K562 (cell line): Measurements from ENCODE around the gene TCL1B. TPM values are rescaled to one million over a fixed set of nuclear protein-coding genes. Genes with fewer than 3 reads are reported as not detected.

Experiments
- GATA2 ChIP-seq: sonication (generic); formaldehyde crosslinking; IDR thresholded peaks from 2 replicates; pipeline ENCODE4 v1.4.0; 2020; ENCODE audit warnings: mild to moderate bottlenecking, missing genetic modification reagents
- HDAC3 ChIP-seq: fragments of 450-650 bp; IDR thresholded peaks from 2 replicates; pipeline ENCODE4 v1.6.1; 2018; ENCODE audit warnings: borderline replicate concordance, mild to moderate bottlenecking, moderate library complexity; ENCODE audit not compliant: partially characterized antibody
- MAFG ChIP-seq: fragments of 450-650 bp; conservative IDR thresholded peaks from 2 replicates; pipeline ENCODE4 v1.6.1; 2016; ENCODE audit warnings: missing genetic modification characterization, missing compliant biosample characterization
- NCOR1 ChIP-seq: fragments of 450-650 bp; IDR thresholded peaks from 2 replicates; pipeline ENCODE4 v1.6.1; 2016; ENCODE audit warnings: mild to moderate bottlenecking, moderate library complexity
- NEUROD1 ChIP-seq: fragments of 150-350 bp; IDR thresholded peaks from 2 replicates; pipeline ENCODE4 v1.6.1; 2014; ENCODE audit warnings: borderline replicate concordance, low read length, low read depth; ENCODE audit not compliant: partially characterized antibody
- ZHX1 ChIP-seq: fragments of 150-350 bp; conservative IDR thresholded peaks from 2 replicates; pipeline ENCODE4 v1.6.1; 2014; ENCODE audit warnings: low read length
- ZNF384 ChIP-seq: IDR thresholded peaks from 2 replicates; pipeline ENCODE4 v1.6.1; 2012; ENCODE audit warnings: low read depth, low read length, improper control_type of control experiment
- ZNF699 ChIP-seq: fragments of 250-450 bp; sonication (Bioruptor Pico); IDR thresholded peaks from 2 replicates; pipeline ENCODE4 v1.8.0; 2021; ENCODE audit warnings: mild to moderate bottlenecking, moderate library complexity; ENCODE audit not compliant: insufficient replicate concordance
- polyA plus RNA-seq, 8 experiments: library from polyadenylated mRNA; depleted of rRNA in 4 of 8; stranded (reverse) in 5 of 8; unstranded in 3 of 8; fragments of >200 nt; fragmentation: Nextera tagmentation in 2 of 8; fragmentation: Illumina TruSeq in 1 of 8; extraction: Ambion mirVana in 2 of 8; extraction: Trizol in 1 of 8; gene quantifications; 2 replicates each; pipeline versions ENCODE4 v1.2.1 to v1.2.3, GENCODE V29; 2011 to 2014; ENCODE audit warnings: inconsistent platforms in 1 of 8, missing spikeins in 1 of 8
- total RNA-seq, 7 experiments: library from RNA; depleted of rRNA in 6 of 7; stranded (reverse); fragments of >200 nt in 6 of 7; fragmentation: Illumina TruSeq in 2 of 7; extraction: Trizol in 2 of 7; gene quantifications; 2 replicates each; pipeline versions ENCODE4 v1.2.1 to v1.2.3, GENCODE V29; 2011 to 2021; ENCODE audit warnings: low replicate concordance in 1 of 7
- TF ChIP-seq, protein P1 (sequence below): fragments of 450-650 bp; IDR thresholded peaks from 2 replicates; pipeline ENCODE4 v1.6.1; 2016; ENCODE audit warnings: mild to moderate bottlenecking, moderate library complexity

The TCL1B gene
- total and polyA plus RNA-seq, 9 of the 15 experiments (the other 6 are each of a cell fraction or from before 2014, with no cell fraction given), result not detected

DNA sequence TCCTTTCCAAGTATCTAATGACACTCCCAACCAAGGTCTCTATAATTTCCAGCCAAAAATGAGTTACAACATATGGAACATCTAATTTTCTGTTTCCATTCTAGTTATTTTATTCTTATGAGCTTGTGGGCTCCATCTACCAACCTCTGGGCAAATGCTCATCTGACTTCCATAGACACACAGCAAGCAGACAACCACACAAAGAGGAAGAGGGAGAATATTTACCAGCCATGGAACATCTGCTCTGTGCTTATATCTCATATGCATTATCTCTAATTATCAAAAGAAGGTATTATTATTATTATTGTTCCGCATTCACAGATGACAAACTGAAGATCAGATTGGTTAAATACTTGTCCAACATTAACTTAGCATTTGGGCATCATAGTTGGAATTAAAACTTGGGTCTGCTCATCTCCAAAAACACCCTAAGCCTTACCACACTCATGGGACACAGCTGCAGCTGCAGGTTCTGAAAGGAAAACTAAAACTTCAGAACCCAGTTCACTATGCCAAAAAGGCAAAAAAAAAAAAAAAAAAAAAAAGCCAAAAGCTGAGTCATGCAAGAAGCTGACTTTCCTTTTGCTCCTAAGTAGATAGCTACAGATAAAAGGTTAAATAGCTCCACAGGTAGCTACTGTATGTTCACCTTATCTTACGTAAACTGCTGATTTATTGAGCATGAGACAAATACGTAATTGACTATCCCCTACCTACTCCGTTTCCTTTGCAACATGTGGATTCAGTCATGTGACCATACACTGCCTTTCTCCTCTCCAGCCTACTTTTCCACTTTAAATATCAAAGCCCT is 23.6 kb upstream of the TCL1B start (continued):
- TF ChIP-seq, protein P1, sequence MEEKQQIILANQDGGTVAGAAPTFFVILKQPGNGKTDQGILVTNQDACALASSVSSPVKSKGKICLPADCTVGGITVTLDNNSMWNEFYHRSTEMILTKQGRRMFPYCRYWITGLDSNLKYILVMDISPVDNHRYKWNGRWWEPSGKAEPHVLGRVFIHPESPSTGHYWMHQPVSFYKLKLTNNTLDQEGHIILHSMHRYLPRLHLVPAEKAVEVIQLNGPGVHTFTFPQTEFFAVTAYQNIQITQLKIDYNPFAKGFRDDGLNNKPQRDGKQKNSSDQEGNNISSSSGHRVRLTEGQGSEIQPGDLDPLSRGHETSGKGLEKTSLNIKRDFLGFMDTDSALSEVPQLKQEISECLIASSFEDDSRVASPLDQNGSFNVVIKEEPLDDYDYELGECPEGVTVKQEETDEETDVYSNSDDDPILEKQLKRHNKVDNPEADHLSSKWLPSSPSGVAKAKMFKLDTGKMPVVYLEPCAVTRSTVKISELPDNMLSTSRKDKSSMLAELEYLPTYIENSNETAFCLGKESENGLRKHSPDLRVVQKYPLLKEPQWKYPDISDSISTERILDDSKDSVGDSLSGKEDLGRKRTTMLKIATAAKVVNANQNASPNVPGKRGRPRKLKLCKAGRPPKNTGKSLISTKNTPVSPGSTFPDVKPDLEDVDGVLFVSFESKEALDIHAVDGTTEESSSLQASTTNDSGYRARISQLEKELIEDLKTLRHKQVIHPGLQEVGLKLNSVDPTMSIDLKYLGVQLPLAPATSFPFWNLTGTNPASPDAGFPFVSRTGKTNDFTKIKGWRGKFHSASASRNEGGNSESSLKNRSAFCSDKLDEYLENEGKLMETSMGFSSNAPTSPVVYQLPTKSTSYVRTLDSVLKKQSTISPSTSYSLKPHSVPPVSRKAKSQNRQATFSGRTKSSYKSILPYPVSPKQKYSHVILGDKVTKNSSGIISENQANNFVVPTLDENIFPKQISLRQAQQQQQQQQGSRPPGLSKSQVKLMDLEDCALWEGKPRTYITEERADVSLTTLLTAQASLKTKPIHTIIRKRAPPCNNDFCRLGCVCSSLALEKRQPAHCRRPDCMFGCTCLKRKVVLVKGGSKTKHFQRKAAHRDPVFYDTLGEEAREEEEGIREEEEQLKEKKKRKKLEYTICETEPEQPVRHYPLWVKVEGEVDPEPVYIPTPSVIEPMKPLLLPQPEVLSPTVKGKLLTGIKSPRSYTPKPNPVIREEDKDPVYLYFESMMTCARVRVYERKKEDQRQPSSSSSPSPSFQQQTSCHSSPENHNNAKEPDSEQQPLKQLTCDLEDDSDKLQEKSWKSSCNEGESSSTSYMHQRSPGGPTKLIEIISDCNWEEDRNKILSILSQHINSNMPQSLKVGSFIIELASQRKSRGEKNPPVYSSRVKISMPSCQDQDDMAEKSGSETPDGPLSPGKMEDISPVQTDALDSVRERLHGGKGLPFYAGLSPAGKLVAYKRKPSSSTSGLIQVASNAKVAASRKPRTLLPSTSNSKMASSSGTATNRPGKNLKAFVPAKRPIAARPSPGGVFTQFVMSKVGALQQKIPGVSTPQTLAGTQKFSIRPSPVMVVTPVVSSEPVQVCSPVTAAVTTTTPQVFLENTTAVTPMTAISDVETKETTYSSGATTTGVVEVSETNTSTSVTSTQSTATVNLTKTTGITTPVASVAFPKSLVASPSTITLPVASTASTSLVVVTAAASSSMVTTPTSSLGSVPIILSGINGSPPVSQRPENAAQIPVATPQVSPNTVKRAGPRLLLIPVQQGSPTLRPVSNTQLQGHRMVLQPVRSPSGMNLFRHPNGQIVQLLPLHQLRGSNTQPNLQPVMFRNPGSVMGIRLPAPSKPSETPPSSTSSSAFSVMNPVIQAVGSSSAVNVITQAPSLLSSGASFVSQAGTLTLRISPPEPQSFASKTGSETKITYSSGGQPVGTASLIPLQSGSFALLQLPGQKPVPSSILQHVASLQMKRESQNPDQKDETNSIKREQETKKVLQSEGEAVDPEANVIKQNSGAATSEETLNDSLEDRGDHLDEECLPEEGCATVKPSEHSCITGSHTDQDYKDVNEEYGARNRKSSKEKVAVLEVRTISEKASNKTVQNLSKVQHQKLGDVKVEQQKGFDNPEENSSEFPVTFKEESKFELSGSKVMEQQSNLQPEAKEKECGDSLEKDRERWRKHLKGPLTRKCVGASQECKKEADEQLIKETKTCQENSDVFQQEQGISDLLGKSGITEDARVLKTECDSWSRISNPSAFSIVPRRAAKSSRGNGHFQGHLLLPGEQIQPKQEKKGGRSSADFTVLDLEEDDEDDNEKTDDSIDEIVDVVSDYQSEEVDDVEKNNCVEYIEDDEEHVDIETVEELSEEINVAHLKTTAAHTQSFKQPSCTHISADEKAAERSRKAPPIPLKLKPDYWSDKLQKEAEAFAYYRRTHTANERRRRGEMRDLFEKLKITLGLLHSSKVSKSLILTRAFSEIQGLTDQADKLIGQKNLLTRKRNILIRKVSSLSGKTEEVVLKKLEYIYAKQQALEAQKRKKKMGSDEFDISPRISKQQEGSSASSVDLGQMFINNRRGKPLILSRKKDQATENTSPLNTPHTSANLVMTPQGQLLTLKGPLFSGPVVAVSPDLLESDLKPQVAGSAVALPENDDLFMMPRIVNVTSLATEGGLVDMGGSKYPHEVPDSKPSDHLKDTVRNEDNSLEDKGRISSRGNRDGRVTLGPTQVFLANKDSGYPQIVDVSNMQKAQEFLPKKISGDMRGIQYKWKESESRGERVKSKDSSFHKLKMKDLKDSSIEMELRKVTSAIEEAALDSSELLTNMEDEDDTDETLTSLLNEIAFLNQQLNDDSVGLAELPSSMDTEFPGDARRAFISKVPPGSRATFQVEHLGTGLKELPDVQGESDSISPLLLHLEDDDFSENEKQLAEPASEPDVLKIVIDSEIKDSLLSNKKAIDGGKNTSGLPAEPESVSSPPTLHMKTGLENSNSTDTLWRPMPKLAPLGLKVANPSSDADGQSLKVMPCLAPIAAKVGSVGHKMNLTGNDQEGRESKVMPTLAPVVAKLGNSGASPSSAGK, result no peak
- no peak for TF ChIP-seq ZNF699
- no peak for TF ChIP-seq HDAC3
- TF ChIP-seq GATA2 (CRISPR knock-in tag), result no peak
- peak; percentile 65; the same call in 1 of the 2 replicates for TF ChIP-seq ZNF384
- TF ChIP-seq ZHX1, result no peak
- TF ChIP-seq NEUROD1, result no peak
- TF ChIP-seq NCOR1, result no peak
- peak; percentile 67 for TF ChIP-seq MAFG
